ENCODE results near the gene SFTPA1.
"Not testable (repeated sequence)": the region's sequence is repeated elsewhere in the genome, so short reads cannot be mapped to it uniquely, and the experiment has no call there.

Gene SFTPA1

DNA sequence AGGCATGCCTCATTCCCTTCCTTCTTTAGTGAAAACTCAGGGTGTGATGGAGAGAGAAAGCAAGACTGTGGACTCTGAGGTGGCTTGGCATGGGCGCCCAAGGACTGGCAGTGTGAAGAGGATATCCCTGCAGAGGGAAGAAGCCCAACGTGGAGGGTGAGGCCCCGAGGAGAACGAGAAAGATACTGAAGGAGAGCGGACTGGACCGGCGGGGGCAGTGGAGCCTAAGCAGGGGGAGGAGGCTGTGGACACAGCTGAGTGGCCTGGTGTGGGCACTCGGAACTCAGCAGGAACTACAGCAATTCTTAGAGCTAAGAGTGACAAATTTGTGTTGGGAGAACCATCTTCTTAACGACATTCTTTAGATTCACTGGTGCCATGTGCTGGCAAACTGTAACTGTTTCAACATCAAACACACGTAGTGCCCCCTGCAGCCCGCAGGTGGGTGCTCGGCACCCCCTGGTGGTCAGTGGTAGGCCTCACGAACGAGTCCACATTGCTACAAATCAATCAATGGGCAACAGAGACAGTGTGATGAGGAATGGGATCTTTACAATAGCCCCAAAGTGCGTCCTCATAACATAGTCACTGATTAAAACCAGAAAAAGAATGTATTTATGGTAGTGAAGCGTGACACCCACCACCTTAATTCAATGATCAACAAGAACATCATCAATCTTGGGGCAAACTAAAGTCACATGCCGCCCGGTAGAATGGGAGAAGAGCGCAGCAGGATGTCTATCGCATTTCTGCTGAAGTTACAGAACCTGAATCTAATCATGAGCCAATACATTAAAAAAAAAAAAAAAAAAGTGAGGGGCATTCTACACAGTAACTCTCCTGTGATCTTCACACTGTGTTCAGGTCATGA is 2.0 kb upstream of the SFTPA1 start:
- in situ Hi-C loops (cut with HindIII; ENCODE audit: low sequenced_read_pairs), result no loop called here

DNA sequence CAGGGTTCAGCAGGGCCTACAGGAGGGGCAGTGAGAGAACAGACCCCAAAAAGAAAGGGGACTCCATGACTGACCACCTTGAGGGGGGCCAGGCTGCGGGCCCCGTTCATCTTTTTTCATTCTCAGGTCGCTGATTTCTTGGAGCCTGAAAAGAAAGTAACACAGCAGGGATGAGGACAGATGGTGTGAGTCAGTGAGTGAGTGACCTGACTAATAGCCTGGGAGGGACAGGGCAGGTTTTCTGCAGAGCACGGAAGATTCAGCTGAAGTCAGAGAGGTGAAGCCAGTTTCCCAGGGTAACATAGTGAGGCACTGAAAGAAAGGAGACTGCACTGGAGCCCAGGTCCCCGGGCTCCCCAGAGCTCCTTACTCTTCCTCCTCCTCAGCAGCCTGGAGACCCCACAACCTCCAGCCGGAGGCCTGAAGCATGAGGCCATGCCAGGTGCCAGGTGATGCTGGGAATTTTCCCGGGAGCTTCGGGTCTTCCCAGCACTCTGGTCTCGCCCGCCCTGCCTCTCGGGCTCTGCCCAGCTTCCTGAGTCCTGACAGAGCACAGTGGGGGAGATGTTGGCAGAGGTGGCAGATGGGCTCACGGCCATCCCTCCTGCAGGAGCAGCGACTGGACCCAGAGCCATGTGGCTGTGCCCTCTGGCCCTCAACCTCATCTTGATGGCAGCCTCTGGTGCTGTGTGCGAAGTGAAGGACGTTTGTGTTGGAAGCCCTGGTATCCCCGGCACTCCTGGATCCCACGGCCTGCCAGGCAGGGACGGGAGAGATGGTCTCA is 646 bp downstream of the SFTPA1 start:
- in situ Hi-C loops (cut with HindIII; ENCODE audit: low sequenced_read_pairs), result not testable (repeated sequence)

DNA sequence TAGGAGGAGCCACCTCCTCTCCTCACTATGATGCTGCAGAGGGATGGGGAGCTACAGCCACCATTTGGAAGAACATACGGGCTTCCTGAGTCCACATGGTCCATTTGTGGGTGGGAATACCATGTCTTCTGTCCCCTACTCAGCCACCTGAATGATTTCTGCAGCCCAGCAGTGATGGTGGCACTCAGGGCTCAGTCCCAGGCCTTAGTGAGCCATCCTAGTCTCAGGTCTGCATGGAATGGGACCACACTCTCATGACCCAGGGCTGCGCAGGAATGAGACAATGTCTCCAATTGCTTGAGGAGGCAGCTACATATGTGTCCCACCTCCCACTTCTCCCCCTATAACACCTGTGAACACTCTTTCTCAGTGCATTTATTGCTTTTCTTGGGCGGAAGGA is 4.8 kb downstream of the SFTPA1 start:
- in situ Hi-C loops (cut with HindIII; ENCODE audit: low sequenced_read_pairs), result no loop called here

DNA sequence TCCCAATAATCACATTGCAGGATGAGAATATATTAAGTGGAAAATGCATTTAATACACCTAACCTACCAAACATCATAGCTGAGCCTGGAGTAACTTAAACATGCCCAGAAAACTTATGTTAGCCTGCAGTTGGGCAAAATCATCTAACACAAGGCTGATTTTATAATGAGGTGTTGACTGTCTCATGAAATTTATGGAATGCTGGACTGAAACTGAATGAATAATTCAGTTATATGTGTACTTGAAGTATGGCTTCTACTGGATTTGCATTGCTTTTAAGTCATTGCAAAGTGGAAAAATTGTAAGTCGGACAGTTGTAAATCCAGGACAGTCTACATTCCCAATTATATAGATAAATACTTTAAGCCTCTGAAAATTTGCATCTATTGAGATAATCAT is 5.4 kb downstream of the SFTPA1 start:
- in situ Hi-C loops (cut with HindIII; ENCODE audit: low sequenced_read_pairs), result no loop called here

GRCh38 chr10:79623663-79624062 is 12.9 kb downstream of the SFTPA1 start:
- in situ Hi-C loops (cut with HindIII; ENCODE audit: low sequenced_read_pairs), result not testable (repeated sequence)

- in situ Hi-C loops (cut with HindIII; ENCODE audit: low sequenced_read_pairs), result no loop called here
These were observed 16.3 kb downstream of the SFTPA1 start for GRCh38 chr10:79627075-79627474.

GRCh38 chr10:79628083-79628482 is 17.3 kb downstream of the SFTPA1 start:
- in situ Hi-C loops (cut with HindIII; ENCODE audit: low sequenced_read_pairs), result no loop called here

GRCh38 chr10:79628988-79629954 is 18.5 kb downstream of the SFTPA1 start:
- in situ Hi-C loops (cut with HindIII; ENCODE audit: low sequenced_read_pairs), result no loop called here

DNA sequence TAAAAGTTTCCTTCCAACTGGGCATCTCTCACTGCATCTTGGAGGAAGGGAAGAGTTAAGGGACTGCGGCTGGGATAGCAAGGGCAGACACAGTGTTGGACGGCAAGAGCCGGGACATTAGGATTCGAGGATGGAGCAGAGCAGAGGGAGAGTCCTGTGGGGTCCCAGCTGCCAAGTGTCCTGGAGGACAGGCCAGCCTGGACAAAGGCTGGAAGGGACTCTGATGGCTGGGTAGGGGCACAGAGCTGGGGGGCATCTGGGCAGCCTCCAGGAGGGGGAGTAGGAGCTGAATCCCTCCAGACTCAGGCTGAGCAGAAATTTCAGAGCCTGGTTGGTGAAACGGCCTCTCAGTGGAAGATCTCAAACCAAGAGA is 19.2 kb downstream of the SFTPA1 start:
- in situ Hi-C loops (cut with HindIII; ENCODE audit: low sequenced_read_pairs), result no loop called here

- in situ Hi-C loops (cut with HindIII; ENCODE audit: low sequenced_read_pairs), result not testable (repeated sequence)
These were observed 26.0 kb downstream of the SFTPA1 start for GRCh38 chr10:79636654-79637199.

DNA sequence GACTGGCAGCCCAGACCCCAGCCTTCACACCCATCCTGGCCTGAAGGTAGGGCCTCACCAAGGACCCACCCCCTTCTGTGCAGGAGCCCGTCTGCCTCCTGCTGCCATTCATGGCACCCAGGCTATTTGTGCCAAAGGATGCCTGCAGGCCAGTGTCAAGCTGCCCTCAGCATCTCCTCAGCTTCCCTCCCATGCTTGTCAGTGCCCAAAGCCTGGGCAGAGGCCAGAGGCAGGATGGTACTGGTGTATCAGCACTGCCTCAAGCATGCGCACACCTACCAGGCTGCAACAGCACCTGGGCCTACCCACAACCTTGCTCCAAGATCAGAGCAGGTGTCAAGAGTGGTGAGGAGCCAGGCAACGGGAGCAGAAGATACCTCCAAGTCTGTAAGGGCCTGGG is 27.6 kb downstream of the SFTPA1 start:
- in situ Hi-C loops (cut with HindIII; ENCODE audit: low sequenced_read_pairs), result no loop called here

DNA sequence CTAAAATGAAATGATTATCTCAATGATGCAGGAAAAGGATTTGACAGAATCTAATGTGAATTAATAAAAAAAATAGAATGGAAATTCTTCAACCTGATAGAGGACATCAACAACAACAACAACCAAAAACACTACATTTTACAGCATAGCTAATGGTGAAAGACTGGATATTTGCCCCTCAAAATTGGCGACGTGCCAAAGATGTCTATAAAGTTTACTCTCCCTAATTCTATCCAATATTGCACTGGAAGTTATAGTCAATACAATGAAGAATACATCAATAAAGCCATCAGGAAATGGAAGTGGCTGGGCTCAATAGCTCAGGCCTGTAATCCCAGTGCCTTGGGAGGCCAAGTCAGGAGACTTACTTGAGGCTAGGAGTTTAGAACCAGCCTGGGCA is 42.0 kb downstream of the SFTPA1 start:
- in situ Hi-C loops (cut with HindIII; ENCODE audit: low sequenced_read_pairs), result not testable (repeated sequence)

GRCh38 chr10:79663287-79663686 is 52.5 kb downstream of the SFTPA1 start:
- in situ Hi-C loops (cut with HindIII; ENCODE audit: low sequenced_read_pairs), result not testable (repeated sequence)

DNA sequence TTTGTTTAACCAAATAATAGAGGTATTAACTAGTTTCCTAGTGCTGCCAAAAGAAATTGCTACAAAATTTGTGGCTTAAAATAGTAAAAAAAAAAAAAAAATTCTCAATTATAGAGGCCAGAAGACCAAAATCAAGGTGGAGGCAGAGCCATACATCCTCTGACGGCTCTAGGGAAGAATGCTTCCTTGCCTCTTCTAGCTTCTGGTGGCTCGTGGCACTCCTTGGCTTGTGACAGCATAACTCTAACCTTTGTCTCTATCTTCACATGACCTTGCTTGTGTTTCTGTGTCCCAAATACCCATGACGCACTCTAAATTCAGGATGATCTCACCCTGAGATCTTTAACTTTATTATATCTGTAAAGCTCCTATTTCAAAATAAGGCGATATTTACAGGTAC is 53.9 kb downstream of the SFTPA1 start:
- in situ Hi-C loops (cut with HindIII; ENCODE audit: low sequenced_read_pairs), result not testable (repeated sequence)
